ENCODE data around the gene MYOD1.

The MYOD1 gene

DNA sequence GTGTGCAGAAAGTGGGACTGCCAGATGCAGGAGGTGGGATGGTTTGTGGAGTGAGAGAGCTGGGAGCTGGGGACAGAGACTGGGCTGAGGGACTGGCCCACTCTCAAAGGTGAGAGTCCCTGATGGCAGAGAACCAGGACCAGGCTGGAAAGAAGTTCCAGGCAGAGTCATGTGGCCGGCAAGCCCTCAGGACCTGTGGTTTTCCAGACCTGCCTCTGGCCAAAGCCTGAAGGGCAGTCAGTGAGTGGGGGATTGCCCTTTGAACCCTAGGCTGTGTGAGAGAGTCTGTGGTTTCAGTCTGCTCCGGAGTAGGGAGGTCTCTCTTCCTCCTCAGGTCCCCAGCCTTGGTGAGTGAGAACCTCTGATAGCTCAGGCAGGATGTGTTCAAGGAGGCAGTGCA is 32.2 kb downstream of the MYOD1 start:
- DNase-seq: no peak

GRCh38 chr11:17752144-17752543 is 32.8 kb downstream of the MYOD1 start:
- no peak for DNase-seq

DNA sequence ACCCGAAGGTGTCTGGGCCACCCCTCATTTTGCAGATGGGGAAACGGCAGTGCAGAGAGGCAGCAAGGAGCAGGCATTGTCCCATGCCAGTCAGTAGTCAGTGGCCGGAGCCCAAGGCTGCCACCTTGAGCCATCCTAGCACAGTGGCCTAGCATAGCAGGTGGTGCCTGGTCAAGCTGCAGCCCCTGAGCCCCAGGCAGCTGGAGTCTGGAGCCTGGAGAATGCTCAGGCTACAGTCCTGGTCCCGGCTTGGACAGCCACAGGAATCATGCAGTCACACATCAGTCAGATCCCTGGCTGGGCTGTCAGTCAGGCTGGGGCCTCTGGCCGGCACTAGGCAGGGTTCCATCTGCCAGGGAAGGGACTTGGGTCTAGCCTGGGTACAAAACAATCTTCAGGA is 33.8 kb downstream of the MYOD1 start:
- no peak for DNase-seq

- DNase-seq: no peak
Observed at GRCh38 chr11:17753641-17754040, 34.3 kb downstream of the MYOD1 start.

GRCh38 chr11:17755891-17756290 is 36.5 kb downstream of the MYOD1 start:
- no peak for DNase-seq

GRCh38 chr11:17760102-17761029 is 41.0 kb downstream of the MYOD1 start:
- DNase-seq: no peak

- DNase-seq: no peak
Observed at GRCh38 chr11:17762309-17762974, 43.1 kb downstream of the MYOD1 start.

DNA sequence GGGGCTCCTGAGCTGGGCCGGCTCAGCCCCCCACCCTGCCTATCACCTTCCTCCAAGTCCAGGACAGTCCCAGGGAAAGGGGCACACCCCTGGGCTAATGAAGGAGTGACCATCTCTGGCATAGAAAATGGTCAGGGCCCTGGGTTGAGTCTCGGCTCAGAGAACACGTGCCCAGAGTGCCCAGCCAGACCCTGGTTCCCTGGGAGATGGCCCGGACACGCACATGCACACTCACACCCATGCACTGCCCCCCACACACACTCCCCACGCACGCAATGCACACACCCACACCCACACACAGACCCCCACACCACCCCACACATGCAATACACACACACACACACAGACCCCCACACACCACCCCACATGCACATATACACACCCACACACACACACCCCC is 43.9 kb downstream of the MYOD1 start:
- no peak for DNase-seq

DNA sequence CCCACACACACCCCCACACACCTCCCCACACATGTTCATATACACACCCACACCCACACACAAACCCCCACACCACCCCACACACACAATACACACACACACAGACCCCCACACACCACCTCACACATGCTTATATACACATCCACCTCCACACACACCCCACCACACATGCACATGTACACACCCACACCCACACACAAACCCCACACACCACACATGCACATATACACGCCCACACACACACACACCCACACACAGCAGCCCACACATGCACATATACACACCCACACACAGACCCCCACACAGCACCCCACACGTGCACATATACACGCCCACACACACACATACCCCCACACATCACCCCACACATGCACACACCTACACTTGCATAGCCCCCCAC is 44.3 kb downstream of the MYOD1 start:
- DNase-seq: no peak

DNA sequence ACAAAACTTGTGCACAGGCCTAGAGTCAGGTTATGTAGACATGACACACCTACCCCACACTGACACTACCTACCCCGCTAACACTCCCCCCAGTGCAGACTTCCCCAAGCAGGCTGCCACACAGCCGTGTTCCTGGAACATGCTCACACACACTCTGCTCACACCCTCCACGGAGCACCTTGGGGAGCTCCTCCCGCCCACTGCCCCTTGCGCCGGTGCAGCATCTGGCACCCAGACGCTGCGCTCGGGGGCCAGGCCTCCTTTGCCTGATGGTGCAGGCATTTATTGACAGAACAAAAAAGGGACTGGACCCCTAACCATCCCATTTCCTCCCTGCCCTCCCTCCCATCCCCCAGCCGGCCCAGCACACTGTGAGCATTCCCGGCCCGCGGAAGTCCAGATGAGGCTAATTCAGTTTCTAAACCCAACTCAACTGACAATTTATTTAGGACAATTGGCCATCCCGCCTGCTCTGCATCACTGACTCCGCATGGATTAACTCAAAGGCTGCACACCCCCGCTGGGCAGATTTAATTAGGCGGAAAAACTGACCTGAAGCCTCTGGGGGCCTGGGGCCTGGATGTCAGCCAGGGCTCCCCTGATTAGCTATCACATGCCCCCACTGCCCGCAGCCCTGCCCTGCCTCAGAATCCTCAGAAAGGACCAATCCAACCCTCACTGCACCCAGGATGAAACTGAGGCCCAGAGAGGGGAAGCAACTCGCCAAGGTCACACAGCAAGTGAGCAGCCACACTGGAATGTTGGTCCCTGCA is 45.3 kb downstream of the MYOD1 start:
- DNase-seq: no peak

DNA sequence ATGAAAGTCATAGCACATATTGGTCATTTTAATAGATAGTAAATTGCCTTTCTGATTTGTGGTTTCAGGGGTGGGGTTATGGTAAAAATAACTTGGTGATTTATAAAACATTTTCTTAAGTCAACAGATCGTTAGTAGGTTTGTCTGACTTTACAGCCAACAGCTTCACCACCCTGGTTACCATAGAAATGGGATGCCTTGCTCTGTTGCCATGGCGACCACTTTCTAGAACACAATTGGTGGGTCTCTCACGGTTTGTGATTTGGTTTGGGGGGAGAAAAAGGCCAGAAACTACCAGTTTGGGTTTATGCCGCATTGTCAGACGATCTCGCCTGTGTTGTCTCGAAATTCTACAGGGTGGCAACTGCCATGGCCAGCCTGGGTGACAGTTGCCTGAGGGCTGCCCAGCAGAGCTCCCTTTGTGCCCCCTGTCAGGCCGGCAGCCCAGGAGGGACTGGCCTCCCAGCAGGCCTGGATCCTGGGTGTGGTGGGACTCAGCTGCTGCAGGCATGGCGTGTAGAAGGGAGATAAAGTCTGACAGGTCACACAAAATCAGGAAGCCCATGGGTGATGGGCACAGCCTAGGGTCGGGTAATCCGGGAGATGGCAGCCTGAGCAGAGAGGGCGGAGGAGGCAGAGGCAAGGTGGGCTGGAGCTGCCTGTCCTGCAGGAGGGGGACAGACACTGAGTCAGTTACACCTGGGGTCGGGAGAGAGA is 46.1 kb downstream of the MYOD1 start:
- DNase-seq: no peak

DNA sequence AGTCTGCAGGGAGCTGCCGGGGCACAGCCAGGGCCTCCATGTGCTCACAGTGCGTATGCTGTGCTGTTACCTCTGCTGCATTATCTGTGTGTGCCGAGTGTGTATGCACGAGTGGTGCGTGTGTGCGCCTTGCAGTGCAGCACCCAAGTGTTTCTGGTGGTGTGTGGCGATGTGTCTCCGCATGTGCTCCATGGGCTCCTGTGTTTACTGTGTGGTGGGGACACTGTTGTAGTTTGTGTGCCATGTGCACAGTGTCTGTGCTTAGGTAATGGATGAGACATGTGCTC is 46.6 kb downstream of the MYOD1 start:
- no peak for DNase-seq

DNA sequence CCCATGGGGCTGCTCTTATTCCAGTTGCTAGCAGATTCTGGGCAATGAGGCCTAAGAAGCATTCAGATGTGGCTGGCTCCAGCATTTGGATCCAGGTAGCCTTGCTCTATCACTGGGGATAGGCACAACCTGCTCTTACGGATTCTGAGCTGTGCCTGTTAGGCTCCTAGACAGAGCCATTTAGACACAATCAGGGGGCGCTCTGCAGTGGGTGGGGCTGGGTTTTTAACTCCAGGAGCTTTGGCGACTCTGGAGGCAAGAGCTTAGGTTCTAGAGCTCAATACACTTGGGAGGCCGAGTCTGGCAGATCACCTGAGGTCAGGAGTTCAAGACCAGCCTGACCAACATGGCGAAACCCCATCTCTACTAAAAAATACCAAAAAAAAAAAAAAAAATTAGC is 47.2 kb downstream of the MYOD1 start:
- no peak for DNase-seq

DNA sequence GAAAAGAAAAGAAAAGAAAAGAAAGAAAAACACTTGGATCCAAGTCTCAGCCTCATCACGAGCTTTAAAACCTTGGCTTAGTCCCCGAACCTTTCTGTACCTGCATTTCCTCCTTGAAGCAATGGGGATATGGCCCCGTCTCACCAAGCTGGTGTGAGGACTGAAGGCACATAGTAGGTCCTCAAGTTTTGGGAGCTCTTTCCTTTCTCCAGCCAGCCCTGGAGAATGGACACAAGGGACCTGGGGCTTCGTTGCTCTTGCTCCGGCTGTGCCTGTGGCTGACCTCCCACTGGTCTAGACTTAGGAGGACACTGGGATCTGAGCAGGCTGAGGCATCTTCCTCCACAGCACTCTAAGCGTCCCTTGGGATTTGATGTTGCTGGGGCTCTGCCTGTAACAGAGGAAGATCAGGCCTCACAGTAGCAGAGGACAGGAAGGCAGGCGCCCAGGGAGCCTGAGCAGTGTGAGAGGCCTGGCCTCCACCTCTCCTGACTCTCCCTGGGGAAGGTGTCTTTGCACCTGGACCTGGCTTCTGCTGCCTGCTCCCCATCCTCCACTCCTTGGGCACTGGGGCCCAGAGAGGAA is 48.0 kb downstream of the MYOD1 start:
- no peak for DNase-seq

GRCh38 chr11:17767914-17768313 is 48.5 kb downstream of the MYOD1 start:
- no peak for DNase-seq

DNA sequence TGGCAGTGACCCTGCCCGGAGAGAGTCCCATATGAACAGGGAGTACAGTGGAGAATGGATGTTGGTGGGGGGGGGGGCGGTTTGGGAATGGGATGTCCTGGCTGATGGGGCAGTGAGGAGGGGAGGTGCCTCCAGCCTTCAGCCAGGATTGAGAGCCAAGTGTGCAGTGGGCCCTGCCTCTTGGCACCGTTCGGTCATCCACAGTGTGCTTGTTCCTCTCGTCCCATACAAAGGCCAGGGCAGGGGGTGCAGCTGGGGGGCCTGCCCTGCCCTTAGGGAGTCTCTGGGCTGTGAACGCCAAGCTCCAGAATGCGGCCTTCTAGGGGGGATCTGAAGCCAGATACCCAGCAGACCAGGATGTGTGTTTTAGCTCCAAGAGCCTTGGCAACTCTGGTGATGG is 49.2 kb downstream of the MYOD1 start:
- DNase-seq: no peak

DNA sequence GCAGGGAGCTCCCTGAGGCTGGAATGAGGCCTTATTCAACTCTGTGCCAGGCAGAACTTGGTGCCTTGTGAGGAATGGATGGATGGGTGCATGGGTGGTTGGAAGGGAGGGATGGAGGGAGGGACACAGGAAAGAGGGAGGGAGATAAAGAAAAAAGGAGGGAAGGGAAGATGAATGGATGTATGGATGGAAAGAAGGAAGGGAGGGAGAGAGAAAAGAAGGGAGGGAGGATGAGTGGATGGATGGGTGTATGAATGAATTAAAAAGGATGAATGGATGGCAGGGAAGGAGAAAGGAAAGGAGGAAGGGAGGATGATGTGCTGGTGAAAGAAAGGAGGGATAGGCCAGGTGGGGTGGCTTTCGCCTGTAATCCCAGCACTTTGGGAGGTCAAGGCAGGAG is 49.8 kb downstream of the MYOD1 start:
- DNase-seq: no peak

DNA sequence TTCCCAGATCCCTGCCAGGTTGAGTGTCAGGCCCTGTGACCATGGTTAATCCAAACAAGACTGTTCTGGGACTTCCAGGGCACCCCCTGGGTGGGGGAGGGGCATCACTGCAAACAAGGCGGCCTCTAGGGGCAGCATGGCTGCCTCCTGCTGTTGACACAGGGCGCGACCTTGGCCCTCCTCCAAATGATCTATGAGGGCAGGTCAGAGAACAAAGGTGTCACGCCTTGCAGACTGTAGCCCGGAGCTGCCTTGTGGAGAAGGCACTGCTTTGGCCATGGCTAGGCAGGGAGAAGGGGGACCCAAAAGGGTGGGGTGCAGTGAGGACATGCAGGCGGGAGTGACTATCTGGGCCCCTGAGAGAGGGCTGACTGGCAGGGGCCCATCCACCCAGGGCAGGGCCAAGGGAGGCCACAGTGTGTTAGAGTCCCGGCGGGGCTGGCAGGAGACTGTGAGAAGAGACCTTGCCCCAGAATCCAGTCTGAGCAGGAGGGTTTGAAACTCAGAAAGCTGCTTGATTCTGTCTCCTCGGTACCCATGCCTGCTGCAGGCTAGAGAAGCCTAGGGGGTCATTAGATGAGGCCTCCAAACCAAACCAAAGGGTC is 50.8 kb downstream of the MYOD1 start:
- no peak for DNase-seq

DNA sequence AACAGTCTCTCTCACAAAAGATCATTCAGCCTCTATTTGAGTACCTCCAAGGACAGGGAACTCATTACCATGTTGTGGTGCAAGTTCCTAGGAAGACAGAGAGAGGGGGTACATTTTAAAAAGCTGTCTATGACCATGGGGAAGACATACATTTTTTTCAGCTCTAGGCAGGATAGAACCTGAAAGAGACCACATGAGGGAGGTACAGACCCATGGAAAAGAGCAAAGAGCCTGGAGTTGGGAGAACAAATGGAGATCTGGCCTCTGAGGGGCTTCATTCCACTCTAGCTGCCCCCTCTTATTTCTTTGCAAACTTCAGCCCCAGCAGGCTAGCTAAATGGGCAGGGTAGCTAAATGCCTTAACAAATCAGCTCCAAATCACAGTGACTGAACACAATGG is 51.5 kb downstream of the MYOD1 start:
- DNase-seq: no peak

- no peak for DNase-seq
Observed at GRCh38 chr11:17771415-17771814, 52.0 kb downstream of the MYOD1 start.

Measured in activated naive CD4-positive, alpha-beta T cell treated with anti-CD3 and anti-CD28 coated beads, Interleukin-2, amount 50 U/mL, for 16 hours (primary cell).